ENCODE results near the gene ATP6V1B1.

DNA sequence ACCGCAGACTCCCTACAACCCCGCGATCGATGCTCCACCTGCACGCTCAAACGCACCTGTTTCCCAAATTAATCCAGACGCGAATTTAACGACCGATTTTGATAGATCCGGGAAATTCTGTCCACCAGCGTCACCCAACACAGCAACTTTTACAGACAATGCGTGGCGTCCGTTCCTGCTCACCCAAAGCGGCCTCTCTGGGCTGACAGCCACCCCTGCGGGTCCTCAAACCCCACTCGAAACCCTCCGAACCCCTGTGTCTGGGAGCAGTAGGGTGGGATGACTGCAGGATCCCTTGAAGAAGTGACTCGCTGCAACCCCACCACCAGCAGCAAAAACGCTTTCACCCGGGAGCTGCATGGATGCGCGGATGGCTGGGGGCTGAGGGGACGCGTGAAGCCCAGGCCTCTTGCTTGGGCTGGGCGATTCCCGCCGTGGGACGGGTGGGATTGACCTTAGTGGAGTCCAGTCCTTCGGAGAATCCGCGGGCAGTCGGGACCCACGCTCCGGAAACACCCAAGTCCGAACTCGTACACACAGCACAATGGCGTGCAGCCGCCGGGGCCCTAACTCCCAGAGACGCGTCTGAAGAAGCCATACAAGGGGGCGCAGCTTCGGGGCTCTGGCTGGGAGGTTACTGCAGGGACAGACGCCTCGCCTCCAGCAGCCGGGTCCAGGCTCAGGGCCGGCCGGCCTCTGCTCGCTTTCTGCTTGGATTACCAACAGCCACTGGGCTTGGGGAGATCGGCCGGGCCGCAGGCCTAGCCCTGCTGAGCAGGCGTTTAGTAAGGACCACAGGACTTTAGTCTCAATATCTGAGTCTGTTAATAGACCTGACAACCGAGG is 31.1 kb upstream of the ATP6V1B1 start:
- no peak for TF ChIP-seq SNAI2 (CRISPR knock-in tag; IDR thresholded peaks at IDR 0.05)
- TF ChIP-seq, protein P1, sequence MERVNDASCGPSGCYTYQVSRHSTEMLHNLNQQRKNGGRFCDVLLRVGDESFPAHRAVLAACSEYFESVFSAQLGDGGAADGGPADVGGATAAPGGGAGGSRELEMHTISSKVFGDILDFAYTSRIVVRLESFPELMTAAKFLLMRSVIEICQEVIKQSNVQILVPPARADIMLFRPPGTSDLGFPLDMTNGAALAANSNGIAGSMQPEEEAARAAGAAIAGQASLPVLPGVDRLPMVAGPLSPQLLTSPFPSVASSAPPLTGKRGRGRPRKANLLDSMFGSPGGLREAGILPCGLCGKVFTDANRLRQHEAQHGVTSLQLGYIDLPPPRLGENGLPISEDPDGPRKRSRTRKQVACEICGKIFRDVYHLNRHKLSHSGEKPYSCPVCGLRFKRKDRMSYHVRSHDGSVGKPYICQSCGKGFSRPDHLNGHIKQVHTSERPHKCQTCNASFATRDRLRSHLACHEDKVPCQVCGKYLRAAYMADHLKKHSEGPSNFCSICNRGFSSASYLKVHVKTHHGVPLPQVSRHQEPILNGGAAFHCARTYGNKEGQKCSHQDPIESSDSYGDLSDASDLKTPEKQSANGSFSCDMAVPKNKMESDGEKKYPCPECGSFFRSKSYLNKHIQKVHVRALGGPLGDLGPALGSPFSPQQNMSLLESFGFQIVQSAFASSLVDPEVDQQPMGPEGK (CRISPR knock-in tag; IDR thresholded peaks at IDR 0.05; ENCODE audit: borderline replicate concordance), result no peak
- TF ChIP-seq ZFP3 (CRISPR knock-in tag; IDR thresholded peaks at IDR 0.05), result no peak
- TF ChIP-seq, protein P2, sequence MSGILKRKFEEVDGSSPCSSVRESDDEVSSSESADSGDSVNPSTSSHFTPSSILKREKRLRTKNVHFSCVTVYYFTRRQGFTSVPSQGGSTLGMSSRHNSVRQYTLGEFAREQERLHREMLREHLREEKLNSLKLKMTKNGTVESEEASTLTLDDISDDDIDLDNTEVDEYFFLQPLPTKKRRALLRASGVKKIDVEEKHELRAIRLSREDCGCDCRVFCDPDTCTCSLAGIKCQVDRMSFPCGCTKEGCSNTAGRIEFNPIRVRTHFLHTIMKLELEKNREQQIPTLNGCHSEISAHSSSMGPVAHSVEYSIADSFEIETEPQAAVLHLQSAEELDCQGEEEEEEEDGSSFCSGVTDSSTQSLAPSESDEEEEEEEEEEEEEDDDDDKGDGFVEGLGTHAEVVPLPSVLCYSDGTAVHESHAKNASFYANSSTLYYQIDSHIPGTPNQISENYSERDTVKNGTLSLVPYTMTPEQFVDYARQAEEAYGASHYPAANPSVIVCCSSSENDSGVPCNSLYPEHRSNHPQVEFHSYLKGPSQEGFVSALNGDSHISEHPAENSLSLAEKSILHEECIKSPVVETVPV (CRISPR knock-in tag; IDR thresholded peaks at IDR 0.05), result no peak
- TF ChIP-seq ZFP30 (CRISPR knock-in tag; IDR thresholded peaks at IDR 0.05), result no peak
- TF ChIP-seq ARNTL (CRISPR knock-in tag; IDR thresholded peaks at IDR 0.05; ENCODE audit: borderline replicate concordance, low read depth), result no peak
- TF ChIP-seq, protein P3, sequence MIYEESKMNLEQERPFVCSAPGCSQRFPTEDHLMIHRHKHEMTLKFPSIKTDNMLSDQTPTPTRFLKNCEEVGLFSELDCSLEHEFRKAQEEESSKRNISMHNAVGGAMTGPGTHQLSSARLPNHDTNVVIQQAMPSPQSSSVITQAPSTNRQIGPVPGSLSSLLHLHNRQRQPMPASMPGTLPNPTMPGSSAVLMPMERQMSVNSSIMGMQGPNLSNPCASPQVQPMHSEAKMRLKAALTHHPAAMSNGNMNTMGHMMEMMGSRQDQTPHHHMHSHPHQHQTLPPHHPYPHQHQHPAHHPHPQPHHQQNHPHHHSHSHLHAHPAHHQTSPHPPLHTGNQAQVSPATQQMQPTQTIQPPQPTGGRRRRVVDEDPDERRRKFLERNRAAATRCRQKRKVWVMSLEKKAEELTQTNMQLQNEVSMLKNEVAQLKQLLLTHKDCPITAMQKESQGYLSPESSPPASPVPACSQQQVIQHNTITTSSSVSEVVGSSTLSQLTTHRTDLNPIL (CRISPR knock-in tag; IDR thresholded peaks at IDR 0.05; ENCODE audit: low read depth), result no peak
- no peak for TF ChIP-seq RARB (CRISPR knock-in tag; IDR thresholded peaks at IDR 0.05)
- TF ChIP-seq TOX (CRISPR knock-in tag; IDR thresholded peaks at IDR 0.05; ENCODE audit: borderline replicate concordance), result no peak
- no peak for TF ChIP-seq PPARA (CRISPR knock-in tag; IDR thresholded peaks at IDR 0.05; ENCODE audit: borderline replicate concordance)
- TF ChIP-seq ZNF565 (CRISPR knock-in tag; conservative IDR thresholded peaks at IDR 0.05; ENCODE audit: low read depth), result no peak
